Upper lobe of left lung (tissue), 6 donors: ENCODE data around the gene OR2AG1. TPM values are rescaled to one million over a fixed set of nuclear protein-coding genes. Genes with fewer than 3 reads are reported as not detected.
A peak's percentile ranks its signal among the peaks of the same experiment; 100 is the strongest.

Experiments used
- ATAC-seq, 2 donors: fragments of 200-7000 bp; cut with Tn5 transposase; one replicate each; pipeline ENCODE4 v1.9.1; 2022; ENCODE audit warnings: mild to moderate bottlenecking in 2 of 2, moderate library complexity in 2 of 2; ENCODE audit not compliant: low FRiP score in 2 of 2
- DNase-seq, 2 donors: peaks; one replicate each; pipeline ENCODE4 v3.0.0-alpha.2; 2019 to 2020
- H3K27ac ChIP-seq, 4 donors: fragments of 200-600 bp; sonication (generic); one replicate each; pipeline ENCODE4 v1.5.1; 2016 to 2019
- H3K27me3 ChIP-seq, 4 donors: fragments of 200-600 bp; sonication (generic); one replicate each; pipeline ENCODE4 v1.5.1; 2017 to 2019
- H3K36me3 ChIP-seq, 4 donors: fragments of 200-600 bp; sonication (generic); one replicate each; pipeline ENCODE4 v1.5.1; 2016 to 2019
- H3K4me1 ChIP-seq, 4 donors: fragments of 200-600 bp; sonication (generic); one replicate each; pipeline ENCODE4 v1.5.1; 2018 to 2019
- H3K4me3 ChIP-seq, 4 donors: fragments of 200-600 bp; sonication (generic); one replicate each; pipeline ENCODE4 v1.5.1; 2017 to 2019; ENCODE audit warnings: mild to moderate bottlenecking in 2 of 4, moderate library complexity in 1 of 4
- H3K9me3 ChIP-seq, 4 donors: fragments of 200-600 bp; sonication (generic); one replicate each; pipeline ENCODE4 v1.5.1; 2018 to 2019
- CTCF ChIP-seq, 6 experiments: fragments of 450-650 bp in 4 of 6; fragments of 200-600 bp in 2 of 6; sonication (generic) in 2 of 6; IDR thresholded peaks; one replicate each; pipeline ENCODE4 v1.5.1; 2016 to 2019; ENCODE audit warnings: antibody characterized with exemption in 6 of 6
- EP300 ChIP-seq, 4 donors: sonication (generic); formaldehyde crosslinking; IDR thresholded peaks; one replicate each; pipeline ENCODE4 v1.5.1; 2017; ENCODE audit warnings: antibody characterized with exemption in 4 of 4, control low read depth in 2 of 4
- POLR2A ChIP-seq, 4 donors: fragments of 450-650 bp; IDR thresholded peaks; one replicate each; pipeline ENCODE4 v1.5.1; 2016 to 2017; ENCODE audit warnings: antibody characterized with exemption in 4 of 4, mild to moderate bottlenecking in 2 of 4
- POLR2AphosphoS5 ChIP-seq, 2 donors: sonication (generic); formaldehyde crosslinking; IDR thresholded peaks; one replicate each; pipeline ENCODE4 v1.5.1; 2017; ENCODE audit warnings: antibody characterized with exemption in 2 of 2
- WGBS, 2 donors: methylation state at CpG; one replicate each; pipeline ENCODE4 v1.1.5; 2017 to 2018; 5-methylcytosine and 5-hydroxymethylcytosine counted together
- total RNA-seq, 6 donors: library from RNA; depleted of rRNA in 4 of 6; stranded (reverse); fragments of >200 nt in 4 of 6; gene quantifications; one replicate each; pipeline versions ENCODE4 v1.1.0 to v1.2.1, GENCODE V29; 2016 to 2021
- donor health status: DM: no; HTN: no; CAD: no; lungs with moderate emphysema.
- donor health status: DM: no; HTN: yes; CAD: no; lungs with severe emphysema.

Gene OR2AG1
- total RNA-seq, 6 donors from 2014 or later = not detected

GRCh38 chr11:6817694-6818093 lies 34.9 kb downstream of the OR2AG1 start:
- no peaks in the 10 kb centered on the region for H3K36me3 ChIP-seq
- H3K4me1 ChIP-seq = no peaks in the 10 kb centered on the region
- no peak overlapping the region for H3K27ac ChIP-seq
- TF ChIP-seq CTCF (IDR thresholded peaks at IDR 0.05) (no peak), POLR2A (IDR thresholded peaks at IDR 0.05) (no peak), EP300 (IDR thresholded peaks at IDR 0.05) (no peak), POLR2AphosphoS5 (IDR thresholded peaks at IDR 0.05) (no peak)
- peaks cover 0 to 4% (median 2%) of the 10 kb centered on the region in 4 donors for H3K9me3 ChIP-seq
- no peak overlapping the region for H3K4me3 ChIP-seq
- WGBS, 2 donors = 67 to 88% methylated on average over 1 of the region's 1 CpG
- no peaks in the 10 kb centered on the region for H3K27me3 ChIP-seq
- no peak for ATAC-seq
- DNase-seq = no peak

GRCh38 chr11:6818967-6819366 lies 36.1 kb downstream of the OR2AG1 start:
- Histone ChIP-seq H3K4me3 (no peak overlapping the region), H3K27ac (no peak overlapping the region), H3K4me1 (no peaks in the 10 kb centered on the region), H3K9me3 (peaks cover 0 to 4% (median 2%) of the 10 kb centered on the region in 4 donors), H3K36me3 (no peaks in the 10 kb centered on the region), H3K27me3 (no peaks in the 10 kb centered on the region)
- TF ChIP-seq POLR2A (IDR thresholded peaks at IDR 0.05) = no peak
- TF ChIP-seq EP300 (IDR thresholded peaks at IDR 0.05) = no peak
- no peak for TF ChIP-seq CTCF (IDR thresholded peaks at IDR 0.05)
- TF ChIP-seq POLR2AphosphoS5 (IDR thresholded peaks at IDR 0.05) = no peak
- DNase-seq (peak in 1 of 2 donors; percentile 39), ATAC-seq (no peak)
- 82 to 100% methylated on average over 1 to 5 of the region's 5 CpGs for WGBS, 2 donors

GRCh38 chr11:6824136-6824823 lies 41.5 kb downstream of the OR2AG1 start:
- H3K4me1 ChIP-seq = no peaks in the 10 kb centered on the region
- H3K27me3 ChIP-seq = no peaks in the 10 kb centered on the region
- no peaks in the 10 kb centered on the region for H3K36me3 ChIP-seq
- ATAC-seq (no peak), DNase-seq (no peak)
- H3K4me3 ChIP-seq = no peak overlapping the region
- H3K9me3 ChIP-seq = peaks cover 0 to 4% (median 2%) of the 10 kb centered on the region in 4 donors
- TF ChIP-seq POLR2AphosphoS5 (IDR thresholded peaks at IDR 0.05) = no peak
- no peak for TF ChIP-seq POLR2A (IDR thresholded peaks at IDR 0.05)
- no peak for TF ChIP-seq CTCF (IDR thresholded peaks at IDR 0.05)
- TF ChIP-seq EP300 (IDR thresholded peaks at IDR 0.05) = no peak
- no peak overlapping the region for H3K27ac ChIP-seq
- WGBS, 2 donors = 69 to 74% methylated on average over 5 of the region's 5 CpGs

- ATAC-seq (peak; percentile 15 to 40), DNase-seq (no peak)
- TF ChIP-seq POLR2AphosphoS5 (IDR thresholded peaks at IDR 0.05) (no peak), EP300 (IDR thresholded peaks at IDR 0.05) (no peak), POLR2A (IDR thresholded peaks at IDR 0.05) (no peak), CTCF (IDR thresholded peaks at IDR 0.05) (no peak)
- H3K4me1 ChIP-seq = no peaks in the 10 kb centered on the region
- H3K36me3 ChIP-seq = no peaks in the 10 kb centered on the region
- H3K27ac ChIP-seq = no peak overlapping the region
- WGBS, 2 donors = 72 to 86% methylated on average over 7 of the region's 7 CpGs
- H3K9me3 ChIP-seq = peaks cover 0 to under 1% (median 0%) of the 10 kb centered on the region in 4 donors
- no peak overlapping the region for H3K4me3 ChIP-seq
- H3K27me3 ChIP-seq = no peaks in the 10 kb centered on the region
These were observed 42.5 kb downstream of the OR2AG1 start for GRCh38 chr11:6825231-6825744.

GRCh38 chr11:6828103-6828502 lies 45.3 kb downstream of the OR2AG1 start:
- 82 to 87% methylated on average over 1 of the region's 1 CpG for WGBS, 2 donors
- Histone ChIP-seq H3K9me3 (no peaks in the 10 kb centered on the region), H3K27me3 (no peaks in the 10 kb centered on the region), H3K36me3 (no peaks in the 10 kb centered on the region), H3K4me3 (no peak overlapping the region), H3K27ac (no peak overlapping the region), H3K4me1 (no peaks in the 10 kb centered on the region)
- DNase-seq (no peak), ATAC-seq (no peak)
- TF ChIP-seq EP300 (IDR thresholded peaks at IDR 0.05) (no peak), CTCF (IDR thresholded peaks at IDR 0.05) (no peak), POLR2A (IDR thresholded peaks at IDR 0.05) (no peak), POLR2AphosphoS5 (IDR thresholded peaks at IDR 0.05) (no peak)
